NCI-H1105 treated with DMSO at 0.1 percent for 48 hours (cell line): ENCODE data around the gene FHIT.
"Not testable (repeated sequence)": the region's sequence is repeated elsewhere in the genome, so short reads cannot be mapped to it uniquely, and the experiment has no call there.

Source experiments
- DNase-seq: peaks from one replicate; lab custom pipeline; 2025; lab: John Stamatoyannopoulos, UW

FHIT gene

DNA sequence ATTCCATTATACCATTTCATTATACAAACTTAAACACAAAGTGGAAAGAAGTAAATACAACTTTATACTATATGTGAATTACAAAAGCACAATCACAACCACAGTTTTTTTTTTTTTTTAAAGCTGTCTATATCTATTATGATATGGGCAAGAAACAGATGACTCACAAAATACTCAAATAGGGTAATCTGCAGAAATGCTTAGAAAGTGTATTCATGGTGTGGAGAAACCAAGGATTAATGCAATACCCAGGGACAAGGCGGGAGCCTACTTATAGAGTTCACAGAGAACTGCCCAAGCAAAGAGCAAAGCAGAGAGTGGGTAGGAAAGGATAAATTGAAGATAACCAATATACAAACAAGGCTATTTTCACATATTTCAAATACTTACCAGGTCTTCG is 332.0 kb downstream of the FHIT start:
- DNase-seq: no peak

DNA sequence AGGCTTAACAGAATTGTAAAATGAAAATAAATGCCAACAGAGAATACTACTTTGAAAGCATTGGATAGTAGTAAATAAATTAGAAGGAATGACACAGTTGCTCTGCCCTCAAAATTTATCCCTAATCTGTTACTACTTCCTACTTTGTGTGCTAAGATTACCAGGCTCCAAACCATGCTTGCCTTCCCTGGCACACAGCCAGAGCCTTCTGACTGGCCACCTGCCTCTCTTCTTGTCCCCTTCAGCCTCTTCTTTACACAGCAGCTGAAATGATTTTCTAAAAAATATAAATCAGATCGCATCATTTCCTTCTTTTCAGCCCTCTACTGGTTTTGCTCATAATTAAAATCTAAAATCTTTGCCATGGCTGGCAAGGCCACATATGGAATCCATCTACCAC is 334.1 kb downstream of the FHIT start:
- DNase-seq: peak; percentile 58

DNA sequence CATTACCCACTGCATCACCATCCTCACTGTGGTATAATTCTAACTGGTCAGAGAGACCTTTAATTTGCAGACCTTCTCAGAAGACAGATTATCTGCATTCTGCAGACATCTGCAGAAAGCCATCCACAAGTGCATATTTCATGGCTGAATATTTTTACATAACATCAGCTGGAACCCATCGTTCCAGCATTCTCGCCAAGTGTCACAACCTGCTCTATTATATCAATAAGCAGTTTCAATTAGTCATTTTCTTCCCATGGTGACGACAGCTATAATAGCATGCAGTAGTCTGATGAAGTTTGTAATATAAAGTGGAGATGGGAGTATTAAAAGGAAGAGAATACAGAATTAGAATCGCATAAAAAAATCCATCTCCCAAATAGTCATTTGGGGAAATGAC is 334.7 kb downstream of the FHIT start:
- DNase-seq: no peak

DNA sequence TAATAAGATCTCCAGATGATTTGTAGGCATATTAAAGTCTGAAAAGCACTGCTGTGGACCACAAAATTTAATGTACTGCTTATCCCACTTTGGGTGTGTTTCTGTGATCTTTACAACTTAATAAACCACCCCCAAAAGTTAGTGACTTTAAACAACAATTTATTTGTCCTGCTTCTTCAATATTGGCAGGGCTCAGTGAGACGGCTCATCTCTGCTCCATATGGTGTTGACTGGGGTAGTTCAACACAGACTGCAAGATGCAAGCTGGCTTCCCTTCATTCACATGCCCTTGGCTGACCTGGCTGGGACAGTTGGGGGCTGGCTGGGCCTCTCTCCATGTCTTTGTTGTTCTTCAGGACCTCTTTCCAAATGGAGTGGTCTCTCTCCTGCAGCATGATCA is 337.8 kb downstream of the FHIT start:
- DNase-seq: no peak

DNA sequence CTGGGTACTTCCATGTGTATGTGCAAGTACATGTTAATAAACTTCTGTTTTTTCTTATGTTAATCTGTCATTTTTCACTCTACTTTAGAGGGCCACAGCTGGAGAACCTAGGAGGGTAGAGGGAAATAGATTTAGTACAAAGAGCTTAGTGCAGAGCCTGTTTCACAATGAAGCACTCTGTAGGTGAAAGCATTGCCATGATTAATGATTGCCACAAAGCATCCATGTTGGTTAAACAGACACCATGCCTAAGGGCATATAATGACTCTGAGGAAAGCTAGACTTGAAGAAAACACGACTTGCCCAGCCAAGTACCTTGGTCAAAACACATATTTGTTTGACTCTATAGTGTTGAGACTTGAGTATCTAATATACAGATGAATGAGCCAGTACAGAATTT is 338.4 kb downstream of the FHIT start:
- no peak for DNase-seq

DNA sequence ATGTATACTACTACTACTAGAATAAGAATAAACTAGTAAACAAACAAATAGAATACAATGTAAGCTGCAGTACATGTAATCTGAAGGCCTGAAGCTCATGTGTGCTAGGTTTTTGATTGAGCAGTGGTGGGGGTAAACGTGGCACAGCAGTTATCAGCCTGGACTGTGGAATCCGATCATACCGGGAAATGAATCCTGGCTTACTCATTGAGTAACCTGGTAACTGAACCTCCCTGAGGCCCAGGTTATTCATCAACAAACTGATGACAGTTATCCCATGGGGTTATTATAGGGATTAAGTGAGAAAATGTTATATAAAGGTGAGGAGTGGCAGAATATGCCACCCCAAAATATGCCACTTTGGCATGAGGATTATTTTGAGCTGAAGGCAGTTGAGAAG is 339.1 kb downstream of the FHIT start:
- no peak for DNase-seq

DNA sequence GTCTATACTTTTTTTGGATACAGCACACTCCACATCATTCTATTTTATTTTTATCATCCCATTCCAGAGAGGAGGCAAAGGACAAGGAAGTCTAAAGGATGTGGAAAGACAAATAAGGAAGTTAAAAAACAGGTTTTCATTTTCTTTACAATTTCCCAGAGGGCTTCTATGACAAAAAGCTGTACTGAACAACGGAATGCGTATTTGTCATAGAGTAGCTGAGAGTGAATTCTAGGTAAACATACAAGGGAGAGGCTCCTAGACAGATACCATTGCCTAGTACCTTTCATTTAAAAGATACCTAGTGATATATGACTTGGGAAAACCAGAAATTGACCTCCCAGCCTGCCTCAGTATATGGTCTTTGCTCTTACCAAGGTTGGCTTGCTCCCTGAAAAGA is 341.7 kb downstream of the FHIT start:
- no peak for DNase-seq

DNA sequence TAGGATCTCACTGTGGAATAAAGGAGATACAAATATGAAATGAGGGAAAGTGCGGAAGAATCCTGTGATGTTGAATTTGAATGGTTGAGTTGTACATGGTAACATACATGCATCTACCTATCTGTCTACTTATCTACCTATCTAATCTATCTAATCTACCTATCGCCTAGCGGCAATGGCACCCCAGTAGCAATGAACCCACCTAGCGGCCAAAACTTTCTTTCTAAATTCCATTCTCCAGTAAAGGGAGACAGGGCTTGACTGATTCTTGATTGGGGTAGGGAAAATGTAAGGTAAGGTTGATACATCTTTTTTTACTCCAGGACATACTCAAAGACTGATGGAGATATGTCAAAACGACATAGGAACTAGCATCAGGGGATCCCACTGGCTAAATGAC is 345.0 kb downstream of the FHIT start:
- DNase-seq: no peak

DNA sequence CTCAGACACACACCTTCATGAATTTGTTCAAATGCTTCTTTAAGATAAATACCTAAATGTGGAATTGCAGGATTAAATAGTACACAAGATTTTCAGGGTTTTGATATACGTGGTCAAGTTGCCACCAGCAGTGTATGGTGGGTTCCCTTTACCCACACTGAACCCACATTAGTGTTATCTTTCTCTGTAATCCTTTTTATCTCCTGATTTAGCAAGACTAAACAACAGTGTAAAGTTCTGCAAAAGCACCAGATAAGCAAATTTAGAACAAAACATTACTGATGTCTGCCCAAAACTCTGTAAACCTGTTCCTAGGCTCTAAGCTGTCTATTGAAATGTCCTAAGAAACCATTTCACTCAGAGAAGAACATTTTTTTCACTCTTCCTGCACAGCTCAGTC is 352.9 kb downstream of the FHIT start:
- DNase-seq: no peak

DNA sequence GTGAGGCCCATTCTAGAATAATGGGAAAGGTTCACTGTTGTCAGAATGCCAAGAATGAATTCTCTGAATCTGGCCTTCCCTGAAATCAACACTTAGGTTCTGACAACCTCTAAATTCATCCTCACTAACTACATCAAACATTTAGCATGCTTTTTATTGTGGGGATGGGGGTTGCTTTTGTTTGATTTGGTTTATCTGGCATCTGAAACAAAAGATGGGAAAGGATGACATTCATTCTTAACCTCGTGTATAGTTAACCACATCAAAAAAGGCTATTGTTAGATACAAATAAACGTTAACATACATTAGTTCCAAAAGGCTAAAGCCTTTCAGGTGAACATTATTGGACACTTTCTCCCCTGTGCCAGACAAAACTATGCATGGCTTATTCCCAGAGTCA is 357.3 kb downstream of the FHIT start:
- DNase-seq: no peak

DNA sequence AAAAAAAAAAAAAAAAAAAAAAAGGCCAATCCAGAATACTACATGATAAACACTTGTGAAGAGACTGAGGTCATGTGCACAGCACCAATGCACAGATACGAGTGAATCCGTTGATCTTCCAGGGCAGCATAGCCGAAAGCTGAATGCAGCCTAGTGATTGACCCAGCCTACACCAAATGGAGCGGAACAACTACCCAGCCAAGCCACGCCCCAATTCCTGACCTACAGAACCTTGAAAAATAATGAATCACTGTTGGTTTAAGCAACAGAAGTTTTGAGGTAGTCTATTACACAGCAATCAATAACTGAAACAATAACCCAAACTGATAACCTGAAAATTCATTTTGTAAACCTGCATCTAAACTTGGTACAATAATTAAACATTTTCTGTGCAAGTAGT is 361.0 kb downstream of the FHIT start:
- no peak for DNase-seq

DNA sequence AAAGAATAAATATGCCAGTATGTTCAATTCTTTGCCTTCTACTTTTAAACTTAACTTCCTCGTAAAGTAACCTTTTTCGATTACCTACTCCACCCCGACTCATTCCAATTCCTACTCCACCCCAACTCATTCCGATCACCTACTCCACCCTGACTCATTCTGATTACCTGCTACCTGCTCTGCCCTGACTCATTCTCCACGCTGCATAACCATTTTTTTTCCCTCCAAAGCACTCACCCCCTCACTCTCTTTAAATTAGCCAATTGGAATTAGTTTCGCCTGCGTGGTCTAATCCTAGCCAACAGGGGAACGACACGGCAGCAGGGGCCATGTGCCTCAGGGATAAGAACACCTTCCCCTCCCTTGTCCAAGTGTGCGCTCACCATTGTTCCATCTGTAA is 362.3 kb downstream of the FHIT start:
- not testable (repeated sequence) for DNase-seq

DNA sequence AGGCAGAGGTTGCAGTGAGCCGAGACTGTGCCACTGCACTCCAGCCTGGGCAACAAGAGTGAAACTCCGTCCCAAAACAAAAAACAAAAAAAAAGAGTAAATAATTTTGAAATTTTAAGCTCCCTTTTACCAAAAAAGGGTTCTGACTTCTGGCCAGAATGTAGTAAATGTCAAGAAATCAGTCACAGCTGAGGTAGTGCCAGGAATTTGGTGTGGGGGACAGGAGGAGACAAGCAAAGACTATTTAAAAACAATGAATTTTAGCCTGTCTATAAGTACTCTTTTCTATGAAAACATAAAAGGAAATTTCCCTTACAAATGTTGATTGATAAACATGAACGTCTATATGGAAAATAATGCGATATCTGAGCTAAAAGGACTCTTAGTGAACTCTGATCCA is 363.7 kb downstream of the FHIT start:
- DNase-seq: no peak

DNA sequence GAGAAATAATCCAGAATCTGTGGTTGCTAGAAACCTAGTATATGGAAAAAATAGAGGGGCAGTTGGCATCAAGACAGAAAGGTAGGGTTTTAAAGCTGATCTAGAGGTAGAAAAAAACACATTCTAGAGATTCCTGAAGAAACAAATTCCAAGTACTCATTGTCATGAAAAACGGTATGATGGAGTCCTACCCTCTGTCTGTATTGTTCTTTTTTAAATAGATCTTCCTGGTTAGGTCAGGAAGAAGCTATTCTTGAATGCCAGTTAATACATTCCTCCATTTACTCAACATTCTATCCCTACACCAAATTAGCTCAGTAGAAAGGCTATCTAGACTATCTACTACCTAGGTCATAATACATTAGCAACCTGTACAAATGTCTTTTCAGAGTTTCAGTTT is 364.7 kb downstream of the FHIT start:
- DNase-seq: no peak

DNA sequence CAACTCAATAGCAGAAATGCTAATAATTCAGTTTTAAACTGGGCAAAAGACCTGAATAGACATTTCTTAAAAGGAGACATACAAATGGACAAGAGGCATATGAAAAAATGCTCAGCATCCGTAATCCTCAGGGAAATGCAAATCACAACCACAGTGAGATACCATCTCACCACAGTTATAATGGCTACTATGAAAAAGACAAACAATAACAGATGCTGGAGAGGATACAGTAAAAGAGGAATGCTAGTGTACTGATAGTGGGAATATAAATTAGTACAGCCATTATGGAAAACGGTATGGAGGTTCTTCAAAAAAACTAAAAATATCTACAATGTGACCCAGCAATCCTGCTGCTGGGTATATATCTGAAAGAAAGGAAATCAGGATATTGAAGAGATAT is 367.2 kb downstream of the FHIT start:
- DNase-seq: no peak

DNA sequence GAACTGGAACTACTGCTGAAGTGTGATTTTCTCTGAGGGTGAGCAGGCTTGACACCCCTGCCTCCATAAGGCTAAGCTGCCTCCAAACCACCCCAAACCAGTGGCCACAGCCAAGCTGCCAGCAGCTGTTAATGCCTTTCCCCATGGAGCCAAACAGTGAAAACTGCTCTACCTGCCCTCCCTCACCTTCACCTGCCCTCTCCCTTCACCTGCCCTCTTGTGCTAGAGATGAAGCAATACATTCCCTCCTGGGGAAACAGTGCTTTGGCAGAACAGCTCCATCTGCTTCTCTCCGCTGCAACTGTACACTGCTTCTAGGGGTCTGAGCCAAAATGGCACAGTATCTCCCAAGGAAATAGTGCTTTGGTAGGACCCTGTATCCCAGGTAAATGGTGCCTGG is 374.1 kb downstream of the FHIT start:
- no peak for DNase-seq

DNA sequence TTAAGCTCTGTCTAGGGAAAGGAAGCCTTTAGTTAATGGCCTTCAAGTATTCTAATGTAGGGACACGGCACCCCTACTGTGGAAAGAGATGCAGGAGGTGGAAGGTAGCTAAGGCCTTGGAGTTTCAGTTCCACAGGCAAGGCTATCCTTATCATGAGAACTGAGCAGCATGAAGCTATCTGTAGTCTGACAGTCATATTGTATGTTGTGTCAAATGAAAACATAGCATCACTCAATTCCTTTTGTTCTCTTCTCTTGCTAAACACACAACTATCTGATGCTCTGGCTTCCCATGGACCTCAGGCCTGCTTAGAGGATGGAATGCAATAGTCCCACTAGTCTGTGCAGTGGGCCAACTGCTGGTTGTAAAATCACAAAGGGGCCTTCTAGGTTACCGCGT is 380.9 kb downstream of the FHIT start:
- DNase-seq: no peak

DNA sequence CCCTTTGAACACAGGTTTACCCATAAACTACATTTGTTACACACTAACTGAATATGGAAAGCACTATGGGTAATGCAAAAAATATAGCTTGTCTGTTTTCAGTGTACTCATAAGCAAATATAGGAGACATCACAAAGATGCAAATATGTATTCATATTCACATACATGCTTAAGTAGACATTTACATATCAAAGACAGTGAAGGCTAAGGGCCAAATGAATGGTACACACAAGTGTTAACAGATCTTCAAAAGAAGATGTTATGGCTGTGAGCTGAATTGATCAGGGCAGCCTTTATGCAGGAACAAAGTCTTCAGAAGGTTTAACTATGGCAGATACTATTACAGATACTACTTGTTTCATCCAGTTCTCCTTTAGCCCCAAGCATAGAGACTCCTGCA is 384.1 kb downstream of the FHIT start:
- DNase-seq: no peak

DNA sequence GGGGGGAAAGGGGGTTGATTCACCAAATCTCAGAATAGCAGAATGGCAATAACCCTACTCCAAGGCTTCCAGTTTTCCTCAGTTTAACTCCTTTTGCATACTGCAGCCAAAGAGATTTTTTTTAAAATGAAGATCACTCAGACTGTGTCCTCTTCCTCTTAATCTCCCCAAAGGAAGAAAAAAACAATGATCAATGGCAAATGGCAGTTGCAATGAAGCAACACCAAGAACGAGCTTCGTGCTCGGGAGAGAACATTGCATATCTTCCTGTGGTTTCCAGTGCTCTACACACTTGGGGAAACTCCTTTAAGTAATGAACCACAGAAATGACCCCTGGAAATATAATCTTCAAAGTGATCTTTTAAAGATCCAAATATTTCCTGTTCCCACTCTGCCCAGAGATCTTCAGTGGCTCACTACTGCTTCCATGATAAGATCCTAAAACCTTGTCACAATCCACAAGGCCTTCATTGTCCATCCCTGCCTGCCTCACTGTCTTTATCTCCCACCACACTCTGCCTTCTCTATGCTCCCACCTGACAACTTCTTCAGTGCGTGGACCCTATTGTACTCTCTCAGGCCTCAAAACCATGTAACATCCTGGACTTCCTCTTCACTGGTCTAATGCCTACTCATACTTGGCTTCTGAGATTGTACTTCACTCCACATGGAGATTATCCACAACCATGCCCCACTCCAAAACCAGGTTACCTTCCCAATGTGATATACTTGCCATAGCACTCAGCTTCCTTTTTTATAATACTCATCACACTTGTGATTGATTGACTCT is 394.8 kb downstream of the FHIT start:
- DNase-seq: no peak

DNA sequence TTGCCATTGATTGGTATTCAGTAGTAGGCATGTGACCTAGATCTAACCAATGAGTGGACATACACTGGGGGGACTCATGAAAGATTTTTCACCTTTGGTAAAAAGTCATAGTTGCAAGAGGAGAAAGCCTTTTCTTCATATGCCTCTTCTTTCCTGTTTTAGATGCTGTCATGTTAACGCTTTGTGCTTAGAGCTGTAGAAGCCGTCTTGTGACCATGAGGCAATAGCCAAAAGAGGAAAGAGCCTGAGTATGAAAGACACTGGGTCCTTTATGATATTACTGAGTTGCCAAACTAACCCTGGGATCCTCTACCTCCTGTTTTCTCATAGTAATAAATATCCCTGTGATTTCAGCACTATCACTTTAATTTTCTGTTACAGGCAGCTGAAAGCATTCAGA is 396.0 kb downstream of the FHIT start:
- no peak for DNase-seq

DNA sequence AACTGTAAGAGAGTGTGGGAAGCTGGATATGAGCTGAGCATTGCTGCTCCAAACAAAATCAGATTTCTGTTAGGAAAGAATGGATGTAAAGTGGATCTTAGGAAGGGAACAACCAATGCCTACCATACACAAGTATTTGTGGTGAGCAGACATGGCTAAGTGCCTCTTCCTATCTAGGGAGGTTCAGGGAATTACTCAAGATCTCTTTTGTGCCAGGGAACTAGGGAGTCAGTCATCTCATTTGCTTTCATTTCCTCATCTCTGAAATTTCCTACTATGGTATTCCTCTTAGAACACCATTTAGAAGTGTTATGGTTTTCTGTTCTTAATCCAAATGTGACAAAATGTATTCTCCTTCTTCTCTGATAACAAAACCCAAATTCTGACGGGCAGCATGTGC is 396.5 kb downstream of the FHIT start:
- no peak for DNase-seq

DNA sequence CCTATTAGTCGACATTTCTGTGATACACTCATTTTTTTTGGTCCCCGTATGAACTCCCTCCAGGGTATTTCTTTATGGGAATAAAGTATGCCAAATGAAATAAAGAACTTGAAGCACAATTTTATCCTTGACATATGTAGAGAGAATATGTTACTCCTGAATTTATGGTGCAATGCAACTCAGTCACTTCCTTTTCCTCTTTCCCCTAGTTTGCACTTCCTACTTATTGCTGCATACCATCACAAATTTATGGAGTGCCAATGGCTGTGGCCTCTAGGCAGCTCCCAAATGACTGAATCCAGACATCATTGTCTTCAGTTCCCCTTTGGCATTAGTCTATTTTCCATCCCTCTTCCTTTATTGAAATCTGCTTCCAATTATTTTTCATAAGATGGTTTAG is 403.5 kb downstream of the FHIT start:
- no peak for DNase-seq

DNA sequence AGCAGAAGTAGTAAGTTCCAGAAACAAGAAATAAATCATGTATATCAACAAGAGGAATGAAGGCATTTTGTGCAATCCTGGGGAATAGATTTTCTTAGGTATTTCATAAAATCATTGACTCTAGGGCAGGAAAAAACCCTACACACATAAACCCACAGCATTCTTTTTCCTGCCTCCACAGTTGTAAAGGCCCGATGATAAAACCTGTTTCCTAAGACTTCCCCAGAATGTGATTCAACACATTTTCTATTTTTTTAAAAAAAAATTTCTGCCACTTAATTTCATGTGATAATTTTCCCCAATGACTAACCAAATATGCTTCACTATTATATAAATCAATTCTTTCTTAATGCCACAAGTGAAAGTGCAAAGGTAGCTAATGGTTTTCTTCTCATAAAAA is 407.0 kb downstream of the FHIT start:
- DNase-seq: no peak

DNA sequence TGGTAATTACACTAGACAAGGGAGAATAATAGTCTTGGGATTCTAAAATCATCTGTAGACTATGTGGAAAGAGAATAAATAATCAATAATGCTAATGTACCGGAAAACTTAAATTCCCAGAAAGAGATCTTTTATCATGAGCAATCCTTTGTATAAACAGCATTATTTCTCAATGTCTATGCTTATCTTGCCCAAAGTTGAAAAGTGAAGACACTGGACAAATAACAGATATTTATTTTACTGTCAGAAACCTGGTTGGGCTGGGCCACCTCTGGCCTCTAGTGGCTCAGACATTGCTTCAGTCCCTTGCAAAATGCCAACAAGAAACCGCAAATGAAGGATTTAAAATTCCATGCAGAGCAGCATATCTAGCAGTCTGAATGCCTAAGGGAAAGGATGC is 409.9 kb downstream of the FHIT start:
- no peak for DNase-seq

DNA sequence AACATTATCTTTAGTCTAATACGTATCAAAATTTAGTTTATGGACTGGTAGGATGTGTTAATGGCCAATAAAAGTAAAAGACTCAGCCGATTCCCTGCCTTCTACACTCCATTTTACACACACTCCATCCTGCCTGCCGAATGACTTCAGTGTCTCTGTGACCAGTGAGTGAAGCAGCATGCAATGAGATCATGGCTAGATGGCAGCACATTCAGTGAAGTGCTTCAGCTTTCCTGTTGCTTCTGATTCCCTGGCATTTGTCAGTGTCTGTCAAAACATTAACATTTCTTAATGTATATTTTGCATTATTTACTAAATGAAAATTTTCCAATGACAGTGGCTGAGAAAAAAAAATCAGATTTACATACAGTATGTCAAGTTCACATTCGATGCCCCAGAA is 412.0 kb downstream of the FHIT start:
- no peak for DNase-seq
